ENCODE results near the gene GSDMA. TPM values are rescaled to one million over a fixed set of nuclear protein-coding genes. Genes with fewer than 3 reads are reported as not detected.

GSDMA gene
- total and polyA plus RNA-seq, 10 of the 15 experiments (the other 5 are each of a cell fraction or from before 2014, with no cell fraction given): 0.04 to 0.11 TPM; not detected in 8

GRCh38 chr17:39973496-39973895 is 10.7 kb downstream of the GSDMA start:
- intact Hi-C loops (cut with micrococcal nuclease; ENCODE audit: unreplicated experiment): no loop called here
- no peaks in the 10 kb centered on the region for H3K79me2 ChIP-seq (ENCODE audit: control insufficient read depth, insufficient read depth, low read length)
- H3K27me3 ChIP-seq (replicated peaks in 1 of 2; ENCODE audit: control insufficient read depth in 2 of 2, insufficient read depth in 2 of 2, low read length in 1 of 2): peaks cover 0 to 4% of the 10 kb centered on the region in 2 experiments; a peak in 2 of 4 replicates
- no peaks in the 10 kb centered on the region for H3K9me3 ChIP-seq (replicated peaks; ENCODE audit: control insufficient read depth, insufficient read depth, low read length)
- FAIRE-seq (no peak), DNase-seq (ENCODE audit: low read depth, low spot score) (no peak), ATAC-seq (no peak)
- no peak overlapping the region for H3K27ac ChIP-seq (ENCODE audit: control insufficient read depth, insufficient read depth)
- ChIA-PET CTCF (no interaction called here), SMC1A (ENCODE audit: uncharacterized antibody, unreplicated experiment) (interaction anchor here (1.1 kb wide), 1 partner anchor 34 kb away, joined by 4 read pairs; no protein-coding TSS in a partner anchor), POLR2A (interaction anchor here (0.7 kb wide), 1 partner anchor 298 kb away, joined by 3 read pairs; no protein-coding TSS in a partner anchor), RAD21 (ENCODE audit: unreplicated experiment) (no interaction called here)
- in situ Hi-C loops (cut with MboI): no loop called here
- H3K4me3 ChIP-seq: no peak overlapping the region
- H3K36me3 ChIP-seq (ENCODE audit: control insufficient read depth in 2 of 2, insufficient read depth in 2 of 2, low read length in 1 of 2): no peaks in the 10 kb centered on the region
- WGBS (ENCODE audit: insufficient coverage, insufficient replicate concordance, low lambda C conversion rate, missing lambda C conversion rate): 21% methylated on average over 2 of the region's 2 CpGs
- BruUV-seq (replicated peaks): no TSS peak
- H2AFZ ChIP-seq (ENCODE audit: control insufficient read depth, low read depth, low read length): no peak overlapping the region
- H3K4me1 ChIP-seq (ENCODE audit: control insufficient read depth, insufficient read depth, low read length): no peaks in the 10 kb centered on the region
- TF ChIP-seq SRF (IDR thresholded peaks at IDR 0.05; ENCODE audit: low read depth in 2 of 2, low read length in 2 of 2): no peak
- no peak for TF ChIP-seq RELB (IDR thresholded peaks at IDR 0.05; ENCODE audit: low read depth)
- no peak for TF ChIP-seq BCL3 (IDR thresholded peaks at IDR 0.05; ENCODE audit: borderline replicate concordance, insufficient read depth, low read depth, low read length, poor library complexity, severe bottlenecking)
- no peak for TF ChIP-seq STAT1 (conservative IDR thresholded peaks at IDR 0.05)
- no peak for TF ChIP-seq ZBTB40 (IDR thresholded peaks at IDR 0.05; ENCODE audit: borderline replicate concordance)
- TF ChIP-seq ETV6 (conservative IDR thresholded peaks at IDR 0.05 in 1 of 2, IDR thresholded peaks at IDR 0.05 in 1 of 2; ENCODE audit: borderline replicate concordance in 1 of 2, low read depth in 1 of 2): no peak
- no peak for TF ChIP-seq NFIC (IDR thresholded peaks at IDR 0.05; ENCODE audit: low read depth, low read length)
- no peak for TF ChIP-seq CBX5 (IDR thresholded peaks at IDR 0.05; ENCODE audit: low read depth)
- TF ChIP-seq CBX3 (IDR thresholded peaks at IDR 0.05; ENCODE audit: borderline replicate concordance, low read depth): no peak
- TF ChIP-seq ZNF207 (IDR thresholded peaks at IDR 0.05; ENCODE audit: borderline replicate concordance): no peak
- no peak for TF ChIP-seq MXI1 (IDR thresholded peaks at IDR 0.05; ENCODE audit: low read depth, low read length)
- no peak for TF ChIP-seq EGR1 (IDR thresholded peaks at IDR 0.05; ENCODE audit: borderline replicate concordance in 1 of 2, low read depth in 2 of 2, low read length in 2 of 2)
- no peak for TF ChIP-seq BCLAF1 (IDR thresholded peaks at IDR 0.05)
- H4K20me1 ChIP-seq (ENCODE audit: control insufficient read depth, insufficient read depth): no peaks in the 10 kb centered on the region
- H3K4me2 ChIP-seq (ENCODE audit: control insufficient read depth, insufficient read depth): no peak overlapping the region
- H3K9ac ChIP-seq (ENCODE audit: control insufficient read depth, insufficient read depth, low read length): no peak overlapping the region

All from GM12878 (cell line).